Measurements from ENCODE around the gene NT5DC1.

NT5DC1 gene

DNA sequence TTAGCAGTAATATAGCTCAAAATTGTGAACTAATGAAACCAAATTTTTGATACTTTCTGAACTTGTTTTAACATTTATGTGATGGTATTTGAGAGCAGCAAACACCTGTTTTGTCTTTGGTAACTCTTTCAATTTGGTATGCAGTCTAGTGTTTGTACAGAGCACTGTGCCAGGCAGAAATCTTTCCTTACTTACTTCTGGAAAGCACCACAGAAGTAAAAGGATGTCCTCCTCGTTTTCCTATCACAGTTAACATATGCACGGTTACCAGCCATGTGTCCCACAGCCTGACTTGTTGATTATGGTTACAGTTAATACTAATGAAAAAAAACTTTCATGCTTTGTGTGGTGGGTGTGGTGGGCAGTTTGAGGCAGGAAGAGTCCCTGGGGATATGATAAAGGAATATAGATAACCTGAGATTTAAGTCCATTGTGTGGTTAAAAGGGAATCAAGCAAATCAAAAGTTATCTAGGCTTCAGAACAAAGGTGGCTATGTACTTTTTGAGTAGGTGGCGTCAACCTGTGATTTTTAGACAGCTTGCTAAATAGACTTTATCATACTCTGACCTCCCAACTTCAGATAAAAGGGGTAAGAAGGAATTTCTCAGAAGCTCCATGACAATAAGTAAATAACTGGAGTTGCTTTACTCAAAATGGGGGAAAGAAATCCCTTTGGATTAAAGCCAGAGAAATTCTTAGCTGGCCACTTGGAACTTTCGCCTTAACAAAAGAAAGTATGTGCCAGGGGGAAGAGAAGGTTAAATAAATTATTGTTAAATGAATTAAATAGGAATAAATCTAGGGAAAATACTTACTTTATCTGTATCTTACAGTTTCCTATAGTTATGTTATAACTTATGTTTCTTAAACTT, 45.4 kb downstream of the NT5DC1 start:
- no peak for DNase-seq

GRCh38 chr6:116152620-116153019, 52.0 kb downstream of the NT5DC1 start:
- DNase-seq: no peak

GRCh38 chr6:116154887-116155286, 54.2 kb downstream of the NT5DC1 start:
- no peak for DNase-seq

GRCh38 chr6:116156405-116157326, 56.0 kb downstream of the NT5DC1 start:
- no peak for DNase-seq

GRCh38 chr6:116157391-116157790, 56.7 kb downstream of the NT5DC1 start:
- no peak for DNase-seq

- no peak for DNase-seq
Measured at GRCh38 chr6:116158641-116159040, 58.0 kb downstream of the NT5DC1 start.

DNA sequence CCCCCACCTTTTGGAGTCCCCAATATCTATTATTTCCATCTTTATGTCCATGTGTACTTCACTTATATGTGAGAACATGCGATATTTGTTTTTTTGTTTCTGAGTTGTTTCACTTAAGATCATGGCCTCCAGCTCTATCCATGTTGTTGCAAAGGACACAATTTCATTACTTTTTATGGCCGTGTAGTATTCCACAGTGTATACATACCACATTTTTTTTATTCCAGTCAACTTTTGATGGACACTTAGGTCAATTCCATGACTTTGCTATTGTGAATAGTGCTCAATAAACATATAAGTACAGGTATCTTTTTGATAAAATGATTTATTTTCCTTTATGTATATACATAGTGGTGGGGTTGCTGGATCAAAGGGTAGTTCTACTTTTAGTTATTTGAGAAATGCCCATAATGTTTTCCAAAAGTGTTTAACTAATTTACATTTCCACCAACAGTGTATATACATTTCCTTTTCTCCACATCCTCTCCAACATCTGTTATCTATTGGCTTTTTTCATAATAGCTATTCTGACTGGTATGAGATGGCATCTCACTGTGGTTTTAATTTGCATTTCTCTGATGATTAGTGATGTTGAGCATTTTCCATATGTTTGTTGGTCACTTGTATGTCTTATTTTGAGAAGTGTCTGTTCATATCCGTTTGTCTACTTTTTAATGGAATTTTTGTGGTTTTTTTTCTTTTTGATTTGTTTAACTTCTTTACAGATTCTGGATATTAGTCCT, 59.3 kb downstream of the NT5DC1 start:
- DNase-seq: no peak

DNA sequence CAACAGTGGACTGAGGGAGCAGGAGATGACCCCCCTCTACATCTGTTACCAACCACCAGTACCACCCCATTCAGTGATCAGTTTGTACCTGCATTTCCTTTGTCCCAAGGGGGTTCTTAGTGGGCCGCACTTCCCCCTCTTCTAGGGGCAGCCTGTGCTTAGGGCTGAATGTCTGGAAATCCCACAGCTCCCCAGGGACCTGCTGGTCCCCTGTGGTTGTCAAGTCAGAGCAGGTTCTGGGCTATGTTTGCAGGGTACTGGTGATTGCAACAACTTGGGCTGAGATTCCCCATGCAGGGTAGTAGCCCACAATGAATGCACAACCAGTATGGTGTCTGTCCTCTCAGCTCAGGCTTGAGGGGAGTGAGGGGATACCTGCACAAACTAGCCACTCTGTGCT, 64.9 kb downstream of the NT5DC1 start:
- DNase-seq: no peak

GRCh38 chr6:116166369-116166768, 65.7 kb downstream of the NT5DC1 start:
- DNase-seq: no peak

GRCh38 chr6:116168148-116168547, 67.5 kb downstream of the NT5DC1 start:
- no peak for DNase-seq

DNA sequence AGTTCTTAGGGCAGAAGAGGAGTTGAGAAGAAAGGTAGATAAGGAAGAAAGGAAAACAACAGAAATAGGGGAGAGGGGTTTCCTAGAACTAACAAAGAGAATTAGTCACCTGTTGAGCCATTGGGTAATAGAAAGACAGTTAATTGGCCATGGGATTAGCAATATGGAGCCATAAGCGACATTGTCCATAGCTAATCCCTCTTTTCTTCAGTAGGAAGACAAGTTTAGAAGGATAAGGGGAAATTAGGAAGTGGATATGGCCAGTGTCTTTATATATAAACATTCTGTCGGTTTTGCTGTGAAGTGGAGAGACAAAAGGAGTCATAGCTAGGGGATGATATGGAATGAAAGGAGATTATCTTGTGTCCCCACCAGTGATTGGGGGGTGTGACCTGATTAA, 69.2 kb downstream of the NT5DC1 start:
- no peak for DNase-seq

DNA sequence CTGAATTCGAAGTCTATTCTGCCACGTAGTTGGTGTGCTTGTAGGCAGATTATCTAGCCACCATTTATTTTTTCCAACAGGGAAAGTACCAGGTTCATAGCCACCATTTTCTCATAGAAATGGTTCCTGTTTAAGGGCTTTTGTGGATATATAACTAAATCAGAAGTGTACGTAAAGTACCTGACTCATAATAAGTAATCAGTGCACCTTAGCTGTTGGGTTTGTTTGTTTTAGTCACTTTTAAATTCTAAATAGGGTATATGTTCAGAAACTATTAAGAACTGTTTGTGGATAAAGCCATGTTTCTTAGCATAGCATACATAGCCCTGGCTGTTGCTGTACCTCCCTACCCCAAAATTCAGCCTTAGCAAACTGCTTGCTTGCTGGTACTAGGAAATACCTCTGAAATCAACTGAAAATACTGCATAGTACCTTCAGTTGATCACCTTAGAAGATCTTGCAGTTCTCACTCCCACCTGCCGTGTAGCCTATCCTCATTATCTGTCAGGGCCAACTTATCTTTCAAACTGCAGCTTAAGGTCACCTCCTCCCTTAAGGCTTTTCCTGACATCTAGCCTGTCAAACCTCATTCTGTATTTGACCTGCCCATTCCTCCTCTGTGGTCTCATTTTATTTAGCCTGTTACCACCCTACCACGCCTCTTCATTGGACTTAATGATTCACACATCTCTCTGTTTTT, 69.9 kb downstream of the NT5DC1 start:
- DNase-seq: no peak

- no peak for DNase-seq
Measured at GRCh38 chr6:116173928-116174327, 73.3 kb downstream of the NT5DC1 start.

- DNase-seq: no peak
Measured at GRCh38 chr6:116175344-116175743, 74.7 kb downstream of the NT5DC1 start.

GRCh38 chr6:116176596-116176995, 75.9 kb downstream of the NT5DC1 start:
- no peak for DNase-seq

DNA sequence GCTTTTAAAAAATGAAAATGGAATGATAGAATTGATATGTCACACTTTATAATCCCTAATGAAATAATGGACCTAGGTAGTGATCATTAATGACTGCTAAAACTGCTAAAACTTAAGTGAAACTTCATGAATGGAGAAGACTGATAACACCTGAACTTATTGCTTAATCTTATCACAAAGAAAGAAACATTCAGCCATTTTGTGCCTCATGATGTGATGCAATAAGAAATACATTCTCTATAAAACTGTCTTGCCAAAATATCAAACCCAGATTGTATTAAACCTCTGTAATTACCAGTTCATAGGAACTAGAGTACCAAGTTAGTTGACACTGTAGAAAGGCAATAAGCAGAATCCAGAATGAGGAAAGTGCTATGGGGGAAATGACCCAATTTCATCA, 79.7 kb downstream of the NT5DC1 start:
- DNase-seq: no peak

GRCh38 chr6:116189472-116189871, 88.8 kb downstream of the NT5DC1 start:
- no peak for DNase-seq

GRCh38 chr6:116190550-116190949, 89.9 kb downstream of the NT5DC1 start:
- no peak for DNase-seq

GRCh38 chr6:116191881-116192280, 91.2 kb downstream of the NT5DC1 start:
- no peak for DNase-seq

DNA sequence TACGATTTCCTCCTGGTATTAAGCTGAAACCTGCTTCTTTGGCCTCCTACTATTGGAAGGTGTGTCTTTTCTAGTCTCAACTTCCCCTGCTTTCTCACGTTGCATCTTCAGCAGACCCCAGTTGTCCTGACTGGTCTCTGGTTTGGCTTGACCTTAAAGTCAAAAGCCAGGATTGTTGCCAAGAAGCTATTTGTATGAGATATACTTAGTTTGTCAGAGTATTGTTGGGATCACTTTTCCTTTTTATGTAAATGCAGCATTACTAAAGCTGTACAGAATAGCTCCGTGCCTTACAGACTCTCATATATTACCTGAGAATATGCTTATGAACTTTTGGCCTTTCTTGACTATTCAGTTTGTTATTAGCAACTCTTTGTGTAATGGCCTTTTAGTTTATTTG, 92.1 kb downstream of the NT5DC1 start:
- DNase-seq: no peak

- no peak for DNase-seq
Measured at GRCh38 chr6:116196841-116197240, 96.2 kb downstream of the NT5DC1 start.

DNA sequence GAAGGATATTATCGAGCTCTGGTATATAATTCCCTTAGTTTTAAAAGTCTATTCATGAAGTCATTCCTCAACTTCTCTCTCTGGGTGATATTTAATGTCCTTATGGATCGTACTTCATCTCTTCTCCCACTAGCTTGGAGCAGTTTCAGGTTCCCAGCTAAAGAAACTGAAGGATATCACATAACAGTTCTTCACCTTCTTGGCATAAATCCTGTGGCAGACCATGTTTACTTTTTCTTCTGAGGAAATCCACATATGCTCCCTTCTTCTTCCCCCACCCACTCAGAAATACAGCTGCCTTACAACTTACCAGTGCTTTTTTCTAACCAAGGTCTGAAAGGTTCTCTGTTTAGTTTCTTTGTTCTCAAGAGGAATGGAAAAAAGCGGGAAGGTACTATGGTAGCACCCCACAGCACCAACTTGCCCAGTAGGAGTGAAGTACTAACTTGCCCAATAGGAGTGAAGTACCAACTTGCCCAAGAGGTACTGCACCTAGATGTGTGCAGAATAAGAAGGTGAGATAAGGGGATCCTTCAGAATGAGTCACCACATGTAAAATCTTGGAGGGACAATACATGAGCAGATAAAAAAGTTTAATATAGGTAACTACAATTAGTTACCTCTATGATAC, 100.1 kb downstream of the NT5DC1 start:
- DNase-seq: no peak
